CD1c-positive myeloid dendritic cell (primary cell): ENCODE results near the gene ABCB4.
"Not testable (repeated sequence)": the region's sequence is repeated elsewhere in the genome, so short reads cannot be mapped to it uniquely, and the experiment has no call there.

Source experiments
- DNase-seq: peaks from one replicate; pipeline ENCODE4 v3.0.0-alpha.2; 2016; ENCODE audit errors: extremely low spot score

The ABCB4 gene

GRCh38 chr7:87476179-87476557 lies 688 bp upstream of the ABCB4 start:
- no peak for DNase-seq

DNA sequence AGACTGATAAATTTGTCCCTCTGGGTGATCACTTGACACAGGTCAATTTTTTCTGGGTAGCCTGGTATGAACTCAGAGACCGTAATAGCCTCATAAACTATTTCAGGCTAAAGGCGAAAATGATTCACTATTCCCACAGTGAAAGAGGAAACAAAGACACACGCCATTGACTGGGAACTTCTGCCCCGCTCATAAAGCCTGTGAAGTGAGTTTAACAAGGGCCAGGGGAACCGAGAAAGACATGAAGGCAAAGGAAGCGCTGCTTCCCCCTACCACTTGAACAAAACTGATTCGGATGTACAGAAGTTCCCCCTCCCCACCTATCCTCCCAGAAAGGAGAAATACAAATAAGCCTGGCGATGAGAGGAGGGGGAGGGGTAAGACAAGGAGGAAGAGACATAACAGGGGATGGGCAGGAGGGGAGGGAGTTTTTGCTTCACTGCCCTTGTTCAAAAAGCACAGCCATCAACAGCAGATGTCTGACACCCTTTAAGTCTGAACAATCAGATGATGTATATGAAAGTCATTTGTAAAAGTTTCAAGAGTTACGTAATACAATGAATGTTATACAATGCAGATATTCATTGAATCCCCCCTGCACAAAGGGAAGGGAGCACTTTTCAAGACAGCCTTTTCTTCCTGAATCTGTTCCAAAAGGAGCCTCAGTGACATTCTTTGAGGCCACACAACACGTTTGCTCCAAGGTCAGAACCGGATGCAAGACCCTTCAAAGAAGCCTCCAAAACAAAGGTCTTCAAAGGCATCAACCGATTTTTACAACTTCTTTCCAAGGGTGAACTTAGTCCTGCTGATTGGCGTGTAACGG lies 734 bp downstream of the ABCB4 start:
- peak; percentile 95 for DNase-seq

DNA sequence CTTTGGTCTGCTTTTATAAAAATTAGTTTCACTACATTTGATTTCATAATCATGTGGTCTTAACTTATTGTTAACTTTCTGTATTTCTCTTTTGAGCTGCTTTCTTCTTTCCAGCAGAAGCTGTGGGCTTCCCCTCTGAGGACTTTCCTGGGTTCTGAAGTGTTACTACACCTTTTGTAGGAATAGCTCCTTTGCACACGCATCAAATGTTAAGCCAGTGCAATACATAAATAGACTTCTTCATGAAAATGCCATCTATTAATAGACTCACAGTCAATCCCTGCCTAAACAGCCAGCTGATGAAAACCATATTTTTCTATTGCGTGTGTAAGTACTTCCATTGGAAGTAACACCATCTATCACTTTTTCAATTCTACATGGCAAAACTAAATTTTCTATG lies 1.5 kb downstream of the ABCB4 start:
- DNase-seq: peak; percentile 54

- no peak for DNase-seq
Observed at GRCh38 chr7:87473192-87473591, 2.3 kb downstream of the ABCB4 start.

- no peak for DNase-seq
Observed at GRCh38 chr7:87471473-87471872, 4.0 kb downstream of the ABCB4 start.

GRCh38 chr7:87469204-87469603 lies 6.3 kb downstream of the ABCB4 start:
- not testable (repeated sequence) for DNase-seq

- not testable (repeated sequence) for DNase-seq
Observed at GRCh38 chr7:87465534-87465880, 10.0 kb downstream of the ABCB4 start.

GRCh38 chr7:87464830-87465533 lies 10.5 kb downstream of the ABCB4 start:
- not testable (repeated sequence) for DNase-seq

DNA sequence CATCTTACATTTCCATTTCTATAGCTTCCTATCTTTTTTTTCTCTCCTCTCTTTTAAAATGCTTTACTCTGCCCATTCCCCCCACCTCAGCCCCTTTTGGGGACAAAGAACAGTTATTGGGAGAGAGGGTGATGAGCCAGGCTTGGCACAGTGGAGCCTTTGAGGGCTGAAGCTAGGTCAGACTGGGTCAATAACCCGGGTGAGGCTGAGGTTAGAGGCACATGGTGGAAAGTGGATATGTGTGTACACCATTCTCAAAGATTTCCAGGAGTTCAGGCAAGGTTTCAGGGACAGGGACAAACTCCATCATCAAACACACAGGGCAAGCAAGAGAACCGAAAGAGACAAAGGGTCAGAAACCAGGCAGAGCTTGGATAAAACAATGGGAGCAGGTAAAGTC lies 11.5 kb downstream of the ABCB4 start:
- DNase-seq: no peak

DNA sequence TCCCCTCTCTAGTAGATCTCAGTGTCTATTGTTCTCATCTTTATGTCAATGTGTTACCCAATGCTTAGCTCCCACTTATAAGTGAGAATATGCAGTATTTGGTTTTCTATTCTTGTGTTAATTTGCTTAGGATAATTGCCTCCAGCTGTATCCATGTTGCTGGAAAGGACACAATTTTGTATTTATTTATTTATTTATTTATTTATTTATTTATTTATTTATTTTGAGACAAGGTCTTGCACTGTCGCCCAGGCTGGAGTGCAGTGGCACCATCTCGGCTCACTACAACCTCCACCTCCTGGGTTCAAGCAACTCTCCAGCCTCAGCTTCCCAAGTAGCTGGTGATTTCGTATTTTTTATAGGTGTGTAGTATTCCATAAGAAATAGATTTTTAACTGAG lies 15.0 kb downstream of the ABCB4 start:
- DNase-seq: not testable (repeated sequence)

DNA sequence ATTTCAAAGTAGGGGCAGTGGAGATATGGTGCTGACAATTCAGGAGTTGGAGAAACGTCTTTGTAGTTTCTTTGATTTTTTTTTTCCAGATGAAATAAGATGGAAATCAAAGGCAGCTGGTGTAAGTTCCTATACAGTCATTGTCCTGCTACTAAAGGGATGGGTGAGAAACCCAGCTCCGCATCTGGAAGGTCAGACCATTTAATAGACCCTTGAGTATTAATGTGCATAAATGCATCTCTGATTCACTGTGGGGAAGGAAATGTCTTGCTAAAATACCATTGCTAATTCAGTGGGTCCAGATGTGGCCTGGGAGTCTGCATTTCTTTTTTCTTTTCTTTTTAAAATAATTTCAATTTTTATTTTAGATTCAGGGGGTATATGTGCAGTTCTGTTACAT lies 15.5 kb downstream of the ABCB4 start:
- DNase-seq: no peak

GRCh38 chr7:87458148-87458547 lies 17.3 kb downstream of the ABCB4 start:
- DNase-seq: no peak

DNA sequence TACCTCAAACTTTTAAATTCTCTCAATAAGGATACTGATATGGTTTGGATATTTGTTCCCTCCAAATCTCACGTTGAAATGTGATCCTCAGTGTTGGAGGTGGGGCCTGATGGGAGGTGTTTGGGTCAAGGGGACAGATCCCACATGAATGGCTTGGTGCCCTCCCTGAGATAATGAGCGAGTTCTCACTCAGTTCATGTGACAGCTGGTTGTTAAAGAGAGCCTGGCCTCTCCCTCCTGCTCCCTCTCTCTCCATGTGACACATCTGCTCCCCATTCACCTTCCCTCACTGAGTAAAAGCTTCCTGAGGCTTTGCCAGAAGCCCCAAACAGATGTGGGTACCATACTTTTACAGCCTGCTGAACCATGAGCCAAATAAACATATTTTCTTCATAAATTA lies 19.2 kb downstream of the ABCB4 start:
- DNase-seq: no peak

- no peak for DNase-seq
Observed at GRCh38 chr7:87452279-87452678, 23.2 kb downstream of the ABCB4 start.

- no peak for DNase-seq
Observed at GRCh38 chr7:87451187-87451586, 24.3 kb downstream of the ABCB4 start.

- no peak for DNase-seq
Observed at GRCh38 chr7:87450706-87451105, 24.8 kb downstream of the ABCB4 start.

GRCh38 chr7:87448388-87448787 lies 27.1 kb downstream of the ABCB4 start:
- no peak for DNase-seq

GRCh38 chr7:87447116-87447635 lies 28.3 kb downstream of the ABCB4 start:
- DNase-seq: no peak

DNA sequence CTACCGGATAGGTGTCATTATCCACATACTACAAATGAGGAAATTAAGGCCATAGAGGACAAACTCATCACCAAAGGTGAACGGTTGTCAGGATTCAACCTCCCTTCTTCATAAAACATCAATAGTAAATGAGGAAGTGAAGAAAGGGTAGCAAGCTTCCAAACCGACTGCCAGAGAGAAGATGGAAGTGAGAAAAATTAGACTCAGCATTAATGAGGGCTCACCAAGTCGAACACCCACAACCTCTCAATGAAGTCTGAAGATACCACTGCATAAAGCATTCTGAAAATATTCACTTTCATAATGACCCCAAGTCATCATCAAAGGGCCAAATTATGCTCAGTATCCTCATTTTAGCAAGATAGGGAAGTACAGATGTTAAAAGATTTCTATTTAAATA lies 29.6 kb downstream of the ABCB4 start:
- DNase-seq: peak; percentile 49

GRCh38 chr7:87435546-87435945 lies 39.9 kb downstream of the ABCB4 start:
- DNase-seq: no peak

GRCh38 chr7:87432536-87432935 lies 42.9 kb downstream of the ABCB4 start:
- no peak for DNase-seq

DNA sequence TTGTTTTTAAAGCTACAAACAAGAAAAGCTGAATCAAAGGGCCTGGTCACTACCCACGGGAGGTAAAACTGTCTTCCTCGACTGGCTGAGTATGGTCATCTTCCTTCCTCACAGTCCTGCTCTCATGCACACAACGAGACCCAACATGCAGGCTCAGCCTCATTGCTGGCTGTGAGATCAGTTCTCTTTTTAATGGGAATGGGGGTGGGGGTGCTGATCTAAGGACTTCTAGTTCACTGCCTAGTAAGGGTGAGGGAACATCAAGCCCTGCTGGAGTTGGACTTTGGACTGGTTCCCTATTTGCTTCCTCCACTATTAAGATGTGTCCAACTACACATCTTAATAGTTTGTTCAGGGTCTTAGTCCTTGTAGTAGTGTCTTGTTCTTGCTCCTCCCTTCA lies 48.2 kb downstream of the ABCB4 start:
- peak; percentile 54 for DNase-seq

- DNase-seq: no peak
Observed at GRCh38 chr7:87426160-87426559, 49.3 kb downstream of the ABCB4 start.
